Mammary epithelial cell (primary cell): ENCODE results near the gene COL9A3.

Experiments
- CTCF ChIP-seq, 2 donors: IDR thresholded peaks in 1 of 2; conservative IDR thresholded peaks in 1 of 2; 2 replicates each; pipeline ENCODE4 v1.5.1; 2011 to 2012; ENCODE audit warnings: inconsistent platforms in 2 of 2, low read length in 2 of 2, mild to moderate bottlenecking in 2 of 2, control low read depth in 1 of 2, low read depth in 1 of 2; ENCODE audit not compliant: insufficient read depth in 1 of 2; ENCODE audit errors: extremely low read depth in 1 of 2
- EZH2 ChIP-seq: IDR thresholded peaks from 2 replicates; pipeline ENCODE4 v1.6.1; 2012; ENCODE audit warnings: low read length, inconsistent platforms, borderline replicate concordance

- TF ChIP-seq CTCF (conservative IDR thresholded peaks at IDR 0.05 in 1 of 2, IDR thresholded peaks at IDR 0.05 in 1 of 2; ENCODE audit: extremely low read depth in 1 of 2, insufficient read depth in 1 of 2, low read depth in 1 of 2, low read length in 2 of 2) (no peak), EZH2 (no peak)
Measured at GRCh38 chr20:62889411-62889810, 72.6 kb downstream of the COL9A3 start.
